ENCODE measurements around the gene CABP4. TPM values are rescaled to one million over a fixed set of nuclear protein-coding genes. Genes with fewer than 3 reads are reported as not detected.
A peak's percentile ranks its signal among the peaks of the same experiment; 100 is the strongest.
"Not testable (repeated sequence)": the region's sequence is repeated elsewhere in the genome, so short reads cannot be mapped to it uniquely, and the experiment has no call there.

Gene CABP4
- total RNA-seq, 1 donor from 2014 or later: 1.1 TPM

DNA sequence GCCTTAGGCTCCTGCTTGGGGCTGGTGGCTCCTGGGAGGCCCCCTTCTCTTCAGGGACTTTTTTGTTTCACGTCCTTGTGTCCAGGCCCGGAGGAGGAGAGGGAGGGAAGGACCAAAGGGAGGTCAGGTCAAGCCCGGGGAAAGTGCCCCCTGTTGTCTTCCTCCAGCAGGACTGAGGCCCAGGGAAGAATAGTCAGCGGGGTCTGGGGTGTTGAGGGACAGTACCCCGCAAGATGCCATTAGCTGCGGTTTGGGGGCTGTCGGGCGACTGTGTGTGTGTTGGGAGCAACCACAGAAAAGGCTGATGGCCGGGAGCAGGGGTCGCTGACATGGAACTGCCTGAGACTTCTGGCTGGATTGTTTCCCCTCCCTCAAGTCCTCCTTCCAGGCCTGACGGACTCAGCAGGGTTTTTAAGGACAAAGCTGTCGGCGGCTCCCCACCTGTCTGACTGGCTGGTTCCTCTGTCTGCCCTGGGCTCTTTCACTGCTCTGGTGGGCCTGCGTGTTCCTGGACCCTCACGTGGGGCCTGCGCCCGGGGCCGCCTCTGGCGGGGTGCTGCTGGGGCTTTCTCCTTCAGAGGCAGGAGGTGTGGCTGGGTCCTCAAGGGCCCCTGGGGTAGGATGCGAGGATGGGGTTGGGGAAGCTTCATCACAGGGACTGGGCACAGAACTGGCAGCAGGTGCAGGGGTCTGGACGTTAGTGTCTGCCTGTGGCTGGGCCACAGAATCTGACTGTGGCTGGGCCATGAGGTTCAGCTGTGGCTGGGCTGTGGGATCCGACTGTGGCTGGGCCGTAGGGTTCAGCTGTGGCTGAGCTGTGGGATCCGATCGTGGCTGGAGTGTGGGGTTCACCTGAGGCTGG is 4.1 kb upstream of the CABP4 start:
- ATAC-seq (no peak), DNase-seq (ENCODE audit: low spot score) (no peak)

DNA sequence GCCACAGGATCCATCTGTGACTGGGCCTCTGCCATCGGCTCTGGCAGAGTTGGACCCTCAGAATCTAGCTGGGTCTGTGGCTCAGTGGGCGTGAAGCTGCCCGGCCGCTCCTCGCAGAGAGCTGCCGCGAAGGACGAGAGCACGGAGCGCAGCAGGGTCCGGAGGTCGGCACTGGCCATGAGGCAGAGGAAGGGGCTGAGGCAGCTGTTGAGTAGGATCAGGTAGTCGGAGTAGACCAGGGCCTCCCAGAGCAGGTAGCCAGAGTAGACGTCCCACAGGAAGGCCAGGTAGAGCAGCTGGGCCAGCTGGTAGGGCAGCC is 3.5 kb upstream of the CABP4 start:
- DNase-seq (ENCODE audit: low spot score) (no peak), ATAC-seq (no peak)

DNA sequence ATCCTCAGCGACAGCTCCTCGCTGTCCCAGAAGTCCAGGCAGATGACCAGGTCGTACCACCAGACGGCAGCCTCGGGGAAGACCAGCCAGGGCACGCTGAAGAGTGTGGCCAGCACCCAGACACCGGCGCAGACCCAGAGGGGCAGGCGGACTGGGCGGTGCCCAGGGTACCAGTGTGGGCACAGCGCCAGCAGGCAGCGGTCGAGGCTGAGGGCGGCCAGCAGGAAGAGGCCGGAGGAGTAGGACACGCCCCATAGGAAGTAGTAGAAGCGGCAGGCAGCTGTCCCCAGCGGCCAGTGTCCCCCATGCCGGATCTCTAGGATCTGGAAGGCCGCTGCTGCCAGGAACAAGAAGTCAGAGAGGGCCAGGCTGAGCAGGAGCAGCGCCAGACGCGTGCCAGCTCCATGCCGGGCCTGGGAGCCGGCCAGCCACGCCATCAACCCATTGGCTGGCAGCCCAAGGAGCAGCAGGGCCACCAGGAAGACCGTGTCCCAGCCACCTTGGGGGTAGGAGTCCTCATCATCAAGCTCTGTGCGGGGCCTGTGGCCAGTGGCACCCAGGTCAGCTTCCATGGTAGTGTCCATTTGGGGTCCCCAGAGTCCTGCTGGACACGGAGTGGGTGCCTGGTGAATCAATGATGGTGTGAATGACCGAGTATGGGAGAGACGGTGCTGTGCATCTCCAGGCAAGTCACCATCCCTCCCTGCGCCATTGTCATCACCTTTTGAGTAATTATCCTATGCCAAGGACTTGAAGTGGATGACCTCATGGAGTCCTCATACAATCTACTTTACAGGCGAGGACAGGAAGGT is 2.8 kb upstream of the CABP4 start, which contains the start of gene GPR152:
Gene GPR152, minus strand, starts transcription at position 589 of the 812 bp plus-strand sequence. Its CDS starts 5 bp downstream, at position 584.
- ATAC-seq: peak; percentile 12
- no peak for DNase-seq (ENCODE audit: low spot score)

GRCh38 chr11:67453816-67454732 is 1.1 kb upstream of the CABP4 start:
- no peak for ATAC-seq
- no peak for DNase-seq (ENCODE audit: low spot score)

DNA sequence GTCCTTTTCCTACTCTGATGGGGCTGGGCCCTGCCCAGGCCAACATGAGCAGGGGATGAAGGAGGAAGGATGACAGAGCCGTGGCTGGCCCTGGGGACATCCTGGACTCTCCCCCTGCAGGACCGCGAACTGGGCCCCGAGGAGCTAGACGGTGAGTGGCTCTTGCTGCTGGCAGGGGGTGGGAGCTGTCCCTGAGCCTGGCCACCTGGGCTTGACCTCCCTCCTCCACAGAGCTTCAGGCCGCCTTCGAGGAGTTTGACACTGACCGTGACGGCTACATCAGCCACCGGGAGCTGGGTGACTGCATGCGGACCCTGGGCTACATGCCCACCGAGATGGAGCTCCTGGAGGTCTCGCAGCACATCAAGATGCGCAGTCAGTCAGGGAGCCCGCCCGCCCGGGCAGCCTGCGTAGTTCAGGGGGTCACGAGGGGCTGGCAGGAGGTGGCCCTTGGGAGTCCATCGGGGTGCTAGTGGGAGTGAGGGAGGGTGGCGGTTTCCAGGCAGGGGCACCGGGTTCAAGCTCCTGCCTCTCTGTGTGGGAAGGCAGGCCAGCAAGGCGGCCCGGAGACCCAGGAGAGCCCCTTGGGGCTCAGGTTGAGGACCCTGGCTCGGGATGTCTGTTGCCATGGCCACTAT is 1.0 kb downstream of the CABP4 start:
- DNase-seq (ENCODE audit: low spot score) (no peak), ATAC-seq (no peak)

DNA sequence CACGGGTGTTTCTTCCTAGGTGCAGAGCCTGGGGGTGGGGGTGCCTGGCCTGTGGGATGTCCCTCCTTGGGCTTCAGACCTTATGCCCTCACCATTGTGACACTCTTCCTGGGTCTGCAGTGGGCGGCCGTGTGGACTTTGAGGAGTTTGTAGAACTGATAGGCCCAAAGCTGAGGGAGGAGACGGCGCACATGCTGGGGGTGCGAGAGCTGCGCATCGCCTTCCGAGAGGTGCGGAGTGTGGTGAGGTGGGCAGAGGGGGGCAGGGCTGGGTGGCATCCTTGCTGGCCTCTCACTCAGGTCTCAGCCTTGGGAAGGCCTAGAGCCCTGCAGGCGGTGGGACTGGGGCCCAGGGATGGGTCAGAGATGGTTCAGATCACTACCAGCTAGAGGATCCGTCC is 2.3 kb downstream of the CABP4 start:
- ATAC-seq (no peak), DNase-seq (ENCODE audit: low spot score) (no peak)

DNA sequence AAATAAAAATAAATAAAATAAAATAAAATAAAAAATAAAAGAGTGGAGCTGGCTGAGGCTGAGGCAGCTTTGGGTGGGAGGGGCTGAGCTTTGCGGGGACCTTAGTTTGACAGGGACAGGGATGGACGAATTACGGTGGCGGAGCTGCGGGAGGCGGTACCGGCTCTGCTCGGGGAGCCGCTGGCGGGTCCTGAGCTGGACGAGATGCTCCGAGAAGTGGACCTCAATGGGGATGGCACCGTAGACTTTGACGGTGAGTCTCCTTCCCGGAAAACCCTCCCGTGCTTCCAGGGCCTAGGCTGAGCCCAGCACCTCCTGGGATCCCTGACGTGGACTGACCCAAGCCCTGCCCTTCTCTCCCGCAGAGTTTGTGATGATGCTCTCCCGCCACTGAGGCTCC is 3.1 kb downstream of the CABP4 start:
- DNase-seq (ENCODE audit: low spot score) (no peak), ATAC-seq (no peak)

GRCh38 chr11:67463186-67463585 is 8.0 kb downstream of the CABP4 start:
- ATAC-seq (no peak), DNase-seq (ENCODE audit: low spot score) (no peak)

- ATAC-seq (peak; percentile 66), DNase-seq (ENCODE audit: low spot score) (peak; percentile 86)
Observed at GRCh38 chr11:67463680-67464410, 8.7 kb downstream of the CABP4 start.

GRCh38 chr11:67464411-67465188 is 9.4 kb downstream of the CABP4 start:
- DNase-seq (ENCODE audit: low spot score) (peak; percentile 93), ATAC-seq (peak; percentile 73)

- no peak for ATAC-seq
Observed at GRCh38 chr11:67465189-67465510, 10.0 kb downstream of the CABP4 start.

DNA sequence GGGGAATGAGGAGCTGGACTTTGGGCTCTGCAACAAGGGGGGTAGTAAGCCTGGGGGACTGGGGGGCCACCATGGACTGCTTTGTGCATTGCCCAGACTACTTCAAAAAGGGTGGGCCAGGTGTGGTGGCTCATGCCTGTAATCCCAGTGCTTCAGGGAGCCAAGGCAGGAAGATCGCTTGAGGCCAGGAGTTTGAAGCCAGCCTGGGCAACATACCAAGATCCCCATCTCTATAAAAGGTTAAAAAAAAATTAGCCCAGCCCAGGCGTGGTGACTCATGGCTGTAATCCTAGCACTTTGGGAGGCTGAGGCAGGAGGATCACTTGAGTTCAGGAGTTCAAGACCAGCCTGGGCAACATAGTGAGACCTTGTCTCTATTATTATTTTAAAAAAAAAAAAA is 10.4 kb downstream of the CABP4 start:
- DNase-seq (ENCODE audit: low spot score); ATAC-seq: not testable (repeated sequence)

More at GRCh38 chr11:67465189-67465510, 10.0 kb downstream of the CABP4 start:
- no peak for DNase-seq (ENCODE audit: low spot score)

GRCh38 chr11:67466367-67466766 is 11.2 kb downstream of the CABP4 start:
- ATAC-seq: peak; percentile 5
- peak; percentile 69 for DNase-seq (ENCODE audit: low spot score)

GRCh38 chr11:67466962-67467771 is 12.0 kb downstream of the CABP4 start:
- no peak for ATAC-seq
- DNase-seq (ENCODE audit: low spot score): no peak

DNA sequence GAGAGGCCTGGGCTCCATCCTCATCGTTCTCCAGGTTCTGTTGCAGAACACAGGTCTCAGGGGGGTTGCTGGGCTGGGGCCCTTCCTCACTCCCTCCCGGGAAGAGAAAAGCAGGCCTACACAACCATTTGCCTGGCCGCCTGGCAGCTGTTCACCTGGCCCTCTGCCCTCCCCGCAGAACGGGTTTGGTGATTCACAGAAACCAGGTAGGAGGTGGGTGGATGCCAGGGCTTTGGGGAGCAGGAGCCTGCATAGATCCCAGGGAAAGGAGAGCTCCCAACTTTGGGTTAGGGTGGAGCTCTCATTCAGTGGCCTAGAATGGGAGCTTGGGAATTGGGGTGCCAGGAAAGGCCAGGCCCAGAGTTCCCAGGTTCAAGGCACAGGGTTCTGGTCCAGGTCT is 12.9 kb downstream of the CABP4 start:
- DNase-seq (ENCODE audit: low spot score) (peak; percentile 90), ATAC-seq (peak; percentile 41)

DNA sequence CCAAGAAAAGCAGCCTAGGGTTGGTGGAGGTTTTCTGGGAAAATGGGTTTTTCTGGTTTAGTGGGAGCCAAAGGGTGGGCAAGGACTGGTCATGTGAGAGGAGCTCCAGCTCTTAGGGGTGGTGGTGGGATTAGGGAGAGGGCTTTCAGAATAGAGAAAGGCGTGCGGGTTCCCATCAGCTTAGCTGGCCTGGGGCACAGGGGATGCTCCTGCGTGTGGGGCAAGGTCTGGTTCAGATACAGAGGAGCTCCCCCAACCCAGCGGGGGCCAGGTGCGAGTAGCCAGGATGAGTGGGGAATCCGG is 13.3 kb downstream of the CABP4 start:
- DNase-seq (ENCODE audit: low spot score): no peak
- peak; percentile 0 for ATAC-seq

DNA sequence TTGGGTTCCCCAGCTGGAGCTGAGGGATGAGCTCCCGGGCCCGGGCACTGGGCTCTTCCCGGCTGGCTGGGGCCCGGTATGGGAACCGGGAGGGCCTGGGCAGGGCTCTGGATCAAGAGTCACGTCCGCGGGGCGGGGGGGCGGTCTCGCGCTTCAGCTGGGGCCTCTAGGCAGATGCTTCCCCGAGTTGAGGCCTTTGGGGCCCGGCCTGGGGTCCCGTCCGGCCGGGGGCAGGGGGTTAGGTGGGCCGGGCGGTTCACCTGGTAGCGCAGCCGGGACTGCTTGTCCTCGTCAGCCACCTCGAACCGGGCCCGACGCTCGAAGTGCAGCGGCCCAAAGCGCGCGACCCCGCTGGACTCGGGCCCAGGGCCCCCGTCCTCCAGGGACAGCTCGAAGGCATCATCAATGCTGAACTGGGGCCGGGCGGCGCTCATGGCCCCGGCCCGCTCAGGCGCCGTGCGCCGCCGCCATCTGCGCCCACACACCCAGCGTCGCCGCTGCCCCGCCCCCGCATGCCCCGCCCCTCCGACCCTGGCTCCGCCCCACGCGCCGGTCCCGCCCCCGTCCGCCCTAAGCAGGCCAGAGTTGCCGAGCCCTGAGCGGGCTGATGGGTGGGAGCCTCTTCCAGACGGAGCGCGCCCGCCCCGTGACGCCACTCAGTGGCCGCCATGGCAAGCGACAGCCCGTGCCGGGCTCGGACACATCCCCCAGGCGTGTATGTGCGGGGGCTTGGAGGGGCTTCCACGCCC is 13.8 kb downstream of the CABP4 start, which contains the start of gene TMEM134:
Gene TMEM134, minus strand, starts transcription at position 493 of the 749 bp plus-strand sequence. Its CDS starts 59 bp downstream, at position 434.
- DNase-seq (ENCODE audit: low spot score): peak; percentile 93
- ATAC-seq: peak; percentile 80

DNA sequence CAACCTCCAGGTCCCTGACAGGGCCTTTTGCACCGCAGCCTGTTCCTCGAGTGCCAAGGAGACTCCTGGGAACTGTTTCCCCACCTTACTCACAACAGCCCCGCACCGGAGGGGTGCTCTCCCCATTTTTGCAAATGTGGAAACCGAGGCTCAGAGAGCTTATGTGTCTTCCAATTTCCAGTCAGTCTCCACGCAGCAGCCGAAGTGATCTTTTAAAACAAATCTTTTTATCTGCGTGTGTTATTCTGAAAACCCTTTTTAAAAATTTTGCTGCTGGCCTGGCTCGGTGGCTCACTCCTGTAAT is 14.3 kb downstream of the CABP4 start:
- no peak for DNase-seq (ENCODE audit: low spot score)
- ATAC-seq: no peak
